Activated T-cell treated with anti-CD3 and anti-CD28 coated beads, Interleukin-2, amount 50 U/mL, for 4 hours (primary cell): ENCODE results near the gene ZMYND8. TPM values are rescaled to one million over a fixed set of nuclear protein-coding genes. Genes with fewer than 3 reads are reported as not detected.

ENCODE experiments used
- ATAC-seq, 2 donors: fragments of 200-7000 bp; cut with Tn5 transposase; one replicate each; pipeline ENCODE4 v1.10.0; 2021
- DNase-seq: peaks from one replicate; pipeline ENCODE4 v3.0.0-alpha.2; 2020
- H3K27me3 Mint-ChIP-seq: one replicate; pipeline ENCODE4 v1.8.0; 2021; ENCODE audit warnings: low read depth, mixed read lengths
- H3K36me3 Mint-ChIP-seq: one replicate; pipeline ENCODE4 v1.8.0; 2022; ENCODE audit warnings: mixed read lengths; ENCODE audit not compliant: insufficient read depth
- H3K4me1 Mint-ChIP-seq: one replicate; pipeline ENCODE4 v1.8.0; 2021; ENCODE audit warnings: low read depth, mixed read lengths
- H3K4me3 Mint-ChIP-seq: one replicate; pipeline ENCODE4 v1.8.0; 2021; ENCODE audit warnings: mild to moderate bottlenecking, moderate library complexity, mixed read lengths
- H3K9me3 Mint-ChIP-seq: one replicate; pipeline ENCODE4 v1.8.0; 2021; ENCODE audit warnings: mixed read lengths
- total RNA-seq, 3 donors: library from RNA; stranded (reverse); gene quantifications; one replicate each; pipeline ENCODE4 v1.2.1, GENCODE V29; 2021

The ZMYND8 gene
- total RNA-seq, 3 donors from 2014 or later = 15.6 to 18.7 (median 17.5) TPM

- H3K9me3 Mint-ChIP-seq = no peaks in the 10 kb centered on the region
- peaks cover 65% of the 10 kb centered on the region for H3K4me1 Mint-ChIP-seq
- no peaks in the 10 kb centered on the region for H3K27me3 Mint-ChIP-seq
- no peak overlapping the region for H3K4me3 Mint-ChIP-seq
- peaks cover 3% of the 10 kb centered on the region for H3K36me3 Mint-ChIP-seq
- ATAC-seq (no peak), DNase-seq (no peak)
Measured at GRCh38 chr20:47319517-47320252, 36.8 kb downstream of the ZMYND8 start.

DNA sequence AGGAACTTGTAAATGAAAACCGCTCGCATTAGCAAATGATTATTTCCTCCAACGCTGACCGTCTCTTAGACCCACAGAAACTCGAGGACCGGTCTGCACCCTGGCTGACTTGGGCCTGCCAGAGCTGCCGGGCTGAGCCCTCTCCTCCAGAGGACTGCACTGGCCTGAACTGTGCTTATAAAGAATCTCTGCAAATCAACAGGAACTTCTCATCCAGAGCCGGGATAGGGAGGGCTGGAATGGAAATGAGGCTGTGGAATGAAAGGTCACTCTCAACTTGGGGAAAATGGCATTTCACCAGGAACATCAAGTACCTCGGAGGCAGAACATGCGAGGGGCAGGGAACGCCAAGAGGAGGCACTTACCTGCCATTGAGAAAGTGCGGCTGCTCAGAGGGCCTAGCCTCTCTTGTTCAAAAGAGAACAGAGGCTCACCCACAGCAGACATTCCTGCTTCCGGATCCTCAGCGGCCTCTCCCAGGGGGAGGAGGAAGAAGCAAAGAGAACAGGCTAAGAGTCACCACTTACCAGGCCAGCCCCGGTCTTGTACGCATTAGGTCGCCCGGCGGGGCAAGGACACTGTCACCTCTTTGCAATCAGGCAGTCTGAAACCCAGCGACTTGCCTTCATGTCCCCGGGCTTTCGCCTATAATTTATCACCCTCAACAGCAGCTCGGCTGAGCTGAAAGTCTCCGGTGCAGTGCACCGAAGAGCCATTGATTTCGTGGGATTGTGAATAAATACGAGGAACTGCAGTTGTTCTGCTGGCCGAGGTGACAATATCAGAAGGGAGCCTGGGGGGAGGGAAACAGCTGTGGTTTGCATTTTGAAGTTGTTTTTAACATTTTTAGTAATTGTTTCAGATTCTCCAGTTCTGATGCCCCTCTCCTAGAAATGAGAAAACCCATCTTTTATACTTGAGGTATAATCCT, 37.6 kb downstream of the ZMYND8 start:
- Mint-ChIP-seq H3K9me3 (no peaks in the 10 kb centered on the region), H3K27me3 (no peaks in the 10 kb centered on the region), H3K36me3 (peaks cover 3% of the 10 kb centered on the region), H3K4me1 (peaks cover 64% of the 10 kb centered on the region), H3K4me3 (peak overlapping the region; percentile 16)
- ATAC-seq (peak in 1 of 2 donors; percentile 16), DNase-seq (no peak)

- peaks cover 59% of the 10 kb centered on the region for H3K4me1 Mint-ChIP-seq
- H3K27me3 Mint-ChIP-seq = no peaks in the 10 kb centered on the region
- H3K36me3 Mint-ChIP-seq = peaks cover 3% of the 10 kb centered on the region
- H3K4me3 Mint-ChIP-seq = no peak overlapping the region
- ATAC-seq = no peak
- DNase-seq = no peak
- H3K9me3 Mint-ChIP-seq = no peaks in the 10 kb centered on the region
Measured at GRCh38 chr20:47318027-47318585, 38.4 kb downstream of the ZMYND8 start.

DNA sequence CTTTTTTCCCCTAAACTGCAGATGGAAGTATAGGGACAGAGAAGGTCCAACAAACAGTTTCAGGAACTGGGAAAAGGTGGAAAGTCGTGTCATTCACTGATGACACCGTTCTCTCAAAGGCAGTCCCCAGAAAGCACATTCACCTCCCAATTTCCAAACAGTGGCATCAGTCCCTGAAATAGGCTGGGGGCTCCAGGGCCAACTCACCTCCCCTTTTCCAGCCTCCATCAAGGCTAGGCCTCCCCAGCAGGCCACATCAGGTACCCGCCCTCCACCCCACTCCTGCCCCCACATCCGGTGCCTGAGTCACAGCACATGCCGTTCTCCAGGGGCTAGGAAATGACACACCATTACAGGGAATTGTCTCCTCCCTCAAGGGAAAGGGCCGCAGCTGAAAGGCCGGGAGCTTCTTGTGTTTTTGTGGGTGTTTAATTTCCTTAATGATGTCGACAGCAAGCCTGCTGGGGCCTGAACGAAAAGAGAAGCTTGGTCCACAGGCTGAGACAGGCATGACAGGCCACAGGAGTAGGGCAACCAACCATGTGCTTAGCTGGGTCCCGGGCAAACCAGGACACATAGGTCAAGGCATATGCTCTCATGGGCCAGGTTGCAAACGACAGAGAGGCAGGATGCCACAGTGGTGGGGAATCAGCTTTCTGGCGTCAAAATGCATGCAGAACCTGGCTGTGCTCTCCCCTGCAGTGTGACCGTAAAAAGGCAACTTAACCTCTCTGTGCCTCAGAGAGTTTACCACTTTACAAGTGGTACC, 39.2 kb downstream of the ZMYND8 start:
- Mint-ChIP-seq H3K4me1 (peaks cover 56% of the 10 kb centered on the region), H3K4me3 (no peak overlapping the region), H3K27me3 (no peaks in the 10 kb centered on the region), H3K9me3 (no peaks in the 10 kb centered on the region), H3K36me3 (peaks cover 5% of the 10 kb centered on the region)
- DNase-seq = peak; percentile 69
- ATAC-seq = peak; percentile 85 to 87

- peaks cover 56% of the 10 kb centered on the region for H3K4me1 Mint-ChIP-seq
- DNase-seq (no peak), ATAC-seq (no peak)
- H3K9me3 Mint-ChIP-seq = no peaks in the 10 kb centered on the region
- H3K4me3 Mint-ChIP-seq = no peak overlapping the region
- H3K27me3 Mint-ChIP-seq = no peaks in the 10 kb centered on the region
- peaks cover 5% of the 10 kb centered on the region for H3K36me3 Mint-ChIP-seq
Measured at GRCh38 chr20:47316776-47317126, 39.7 kb downstream of the ZMYND8 start.

DNA sequence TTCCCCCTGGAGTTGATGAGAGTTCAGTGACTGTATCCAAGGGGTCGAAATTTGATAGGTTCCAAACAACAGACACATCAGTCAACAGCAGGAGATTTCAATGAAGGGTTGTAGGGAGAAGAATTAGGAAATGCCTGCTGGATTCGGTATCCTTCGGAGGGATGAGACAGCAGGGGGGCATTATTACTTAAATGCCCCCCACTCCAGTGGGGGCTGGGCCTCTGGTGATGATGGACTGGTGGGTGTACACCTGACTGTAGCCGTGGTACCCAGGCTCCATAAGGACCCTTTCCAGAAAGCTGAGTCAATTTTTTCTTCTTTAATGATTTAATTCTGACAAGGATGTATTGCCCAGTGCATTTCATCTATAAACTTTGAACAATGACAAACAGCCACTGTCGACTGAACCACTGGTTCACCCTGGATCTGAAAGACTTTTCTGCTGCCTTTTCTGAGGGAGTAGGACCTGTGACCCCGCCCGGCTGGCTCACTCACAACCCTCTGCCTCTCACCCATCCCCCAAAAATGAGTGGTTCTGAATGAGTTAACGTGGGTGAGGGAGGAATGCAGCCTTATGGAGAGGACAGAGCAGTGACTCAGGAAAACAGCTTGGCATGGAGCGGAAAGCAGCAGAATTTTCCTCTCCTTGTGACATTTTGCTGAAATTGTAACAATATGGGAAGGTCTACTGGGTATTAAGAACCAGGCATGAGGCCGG, 41.0 kb downstream of the ZMYND8 start:
- Mint-ChIP-seq H3K9me3 (no peaks in the 10 kb centered on the region), H3K4me3 (no peak overlapping the region), H3K27me3 (no peaks in the 10 kb centered on the region), H3K4me1 (peaks cover 49% of the 10 kb centered on the region), H3K36me3 (peaks cover 11% of the 10 kb centered on the region)
- ATAC-seq (no peak), DNase-seq (no peak)

GRCh38 chr20:47314647-47315338, 41.7 kb downstream of the ZMYND8 start:
- DNase-seq (no peak), ATAC-seq (no peak)
- Mint-ChIP-seq H3K9me3 (no peaks in the 10 kb centered on the region), H3K27me3 (no peaks in the 10 kb centered on the region), H3K36me3 (peaks cover 11% of the 10 kb centered on the region), H3K4me3 (no peak overlapping the region), H3K4me1 (peaks cover 45% of the 10 kb centered on the region)

DNA sequence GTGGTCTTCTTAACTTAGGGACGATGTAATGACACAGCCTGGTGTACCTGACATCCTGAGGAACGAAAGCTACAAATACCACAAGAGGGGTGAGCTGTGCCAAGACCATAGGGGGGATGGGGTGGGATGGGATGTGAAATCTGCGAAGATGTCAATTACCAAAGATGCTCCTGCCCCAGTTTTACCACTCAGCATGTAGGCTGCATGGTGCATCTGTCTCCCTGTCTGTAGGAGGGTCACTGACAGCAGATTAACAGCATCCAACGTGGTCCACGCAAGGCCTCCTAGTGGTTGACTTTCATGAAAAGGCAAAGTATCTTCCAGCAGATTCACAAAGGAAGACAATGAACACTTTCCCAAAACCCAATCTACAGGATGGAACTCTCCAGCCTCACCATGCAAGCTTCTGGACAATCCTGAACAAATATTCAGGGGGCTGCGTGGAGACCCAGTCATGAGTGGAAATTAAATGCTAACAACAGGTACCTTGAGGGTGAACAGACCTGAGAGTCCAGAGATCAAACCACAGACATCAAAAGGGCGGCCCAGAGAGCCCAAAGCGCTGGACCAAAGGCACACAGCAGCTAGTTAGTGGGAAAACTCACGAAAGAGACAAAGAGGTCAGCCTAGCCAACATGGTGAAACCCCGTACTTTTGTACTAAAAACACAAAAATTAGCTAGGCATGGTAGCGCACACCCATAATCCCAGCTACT, 44.4 kb downstream of the ZMYND8 start:
- DNase-seq (no peak), ATAC-seq (no peak)
- Mint-ChIP-seq H3K9me3 (no peaks in the 10 kb centered on the region), H3K4me1 (peaks cover 21% of the 10 kb centered on the region), H3K36me3 (peaks cover 14% of the 10 kb centered on the region), H3K4me3 (no peak overlapping the region), H3K27me3 (no peaks in the 10 kb centered on the region)

DNA sequence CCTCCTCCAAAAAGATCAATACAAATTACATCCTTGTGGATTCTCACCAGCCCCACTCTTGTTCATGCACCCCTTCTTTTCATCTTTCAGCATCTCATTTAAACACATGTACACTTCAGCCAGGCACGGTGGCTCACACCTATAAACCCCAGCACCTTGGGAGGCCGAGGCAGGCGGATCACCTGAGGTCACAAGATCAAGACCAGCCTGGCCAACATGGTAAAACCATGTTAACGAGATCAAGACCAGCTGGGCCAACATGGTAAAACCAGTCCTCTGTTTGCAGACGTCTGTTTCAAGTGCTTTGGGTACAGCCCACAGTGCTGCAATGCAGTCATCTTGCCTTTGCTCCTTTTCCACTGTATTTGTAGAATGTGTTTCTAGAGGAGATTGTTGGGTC, 45.3 kb downstream of the ZMYND8 start:
- no peak for ATAC-seq

GRCh38 chr20:47310729-47311128, 45.8 kb downstream of the ZMYND8 start:
- DNase-seq (no peak), ATAC-seq (no peak)
- Mint-ChIP-seq H3K9me3 (no peaks in the 10 kb centered on the region), H3K27me3 (no peaks in the 10 kb centered on the region), H3K4me3 (no peak overlapping the region), H3K36me3 (peaks cover 20% of the 10 kb centered on the region), H3K4me1 (peaks cover 18% of the 10 kb centered on the region)

More for the DNA sequence above, 45.3 kb downstream of the ZMYND8 start:
- no peak for DNase-seq
- Mint-ChIP-seq H3K4me1 (peaks cover 16% of the 10 kb centered on the region), H3K9me3 (no peaks in the 10 kb centered on the region), H3K27me3 (no peaks in the 10 kb centered on the region), H3K36me3 (peaks cover 18% of the 10 kb centered on the region), H3K4me3 (no peak overlapping the region)

DNA sequence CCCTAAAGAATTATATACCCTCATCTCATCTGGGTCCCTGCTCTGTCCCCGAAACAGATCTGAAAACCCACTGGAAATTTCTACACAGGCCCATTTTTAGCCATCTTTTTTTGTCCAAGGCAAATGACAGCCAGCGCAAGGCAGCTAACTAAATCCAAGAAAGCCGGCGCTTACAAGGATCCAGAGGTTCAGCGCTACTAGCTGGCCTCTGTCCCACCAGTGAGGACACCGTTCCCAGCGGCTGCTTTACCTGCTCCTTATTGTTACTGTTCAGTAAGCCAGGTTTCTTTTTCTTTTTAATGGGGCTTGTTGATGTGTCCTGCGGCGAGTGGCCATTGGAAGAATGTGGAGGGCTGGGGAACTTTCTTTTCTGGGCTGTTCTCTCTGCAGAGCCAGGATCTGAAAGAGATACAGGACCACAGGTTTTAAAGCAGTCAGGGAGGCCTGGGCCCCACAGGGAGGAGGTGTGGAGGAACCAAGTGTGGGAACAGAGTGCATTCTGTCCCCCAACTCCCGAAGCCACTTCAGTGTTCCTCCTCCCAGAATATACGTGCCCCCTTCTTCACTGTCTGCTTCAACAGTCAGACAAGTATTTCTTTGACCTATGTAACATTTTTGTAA, 46.6 kb downstream of the ZMYND8 start:
- ATAC-seq = no peak

GRCh38 chr20:47309394-47309793, 47.1 kb downstream of the ZMYND8 start:
- H3K36me3 Mint-ChIP-seq = peaks cover 19% of the 10 kb centered on the region
- H3K27me3 Mint-ChIP-seq = no peaks in the 10 kb centered on the region
- no peak overlapping the region for H3K4me3 Mint-ChIP-seq
- ATAC-seq (no peak), DNase-seq (no peak)
- no peaks in the 10 kb centered on the region for H3K9me3 Mint-ChIP-seq
- peaks cover 11% of the 10 kb centered on the region for H3K4me1 Mint-ChIP-seq

More for the DNA sequence above, 46.6 kb downstream of the ZMYND8 start:
- peaks cover 14% of the 10 kb centered on the region for H3K4me1 Mint-ChIP-seq
- no peaks in the 10 kb centered on the region for H3K9me3 Mint-ChIP-seq
- DNase-seq = no peak
- H3K4me3 Mint-ChIP-seq = no peak overlapping the region
- H3K36me3 Mint-ChIP-seq = peaks cover 22% of the 10 kb centered on the region
- H3K27me3 Mint-ChIP-seq = no peaks in the 10 kb centered on the region
